ENCODE measurements around the gene GTSE1.

The GTSE1 gene

GRCh38 chr22:46273432-46274148 lies 23.1 kb upstream of the GTSE1 start (continued):
- TF ChIP-seq CREB5 (CRISPR knock-in tag; IDR thresholded peaks at IDR 0.05; ENCODE audit: low read depth), result no peak
- no peak for TF ChIP-seq ZFP3 (CRISPR knock-in tag; IDR thresholded peaks at IDR 0.05)
- no peak for TF ChIP-seq ZC3H10 (CRISPR knock-in tag; IDR thresholded peaks at IDR 0.05)
- no peak for TF ChIP-seq TSHZ2 (CRISPR knock-in tag; IDR thresholded peaks at IDR 0.05)
- no peak for TF ChIP-seq ZNF70 (CRISPR knock-in tag; IDR thresholded peaks at IDR 0.05)

GRCh38 chr22:46274381-46274780 lies 22.3 kb upstream of the GTSE1 start:
- no peak for ATAC-seq
- TF ChIP-seq ZNF8 (CRISPR knock-in tag; IDR thresholded peaks at IDR 0.05) (no peak), ZC3H10 (CRISPR knock-in tag; IDR thresholded peaks at IDR 0.05) (no peak), ZNF70 (CRISPR knock-in tag; IDR thresholded peaks at IDR 0.05) (no peak), CSRNP3 (CRISPR knock-in tag; IDR thresholded peaks at IDR 0.05) (no peak), ESRRG (CRISPR knock-in tag; IDR thresholded peaks at IDR 0.05) (no peak), POU6F1 (CRISPR knock-in tag; IDR thresholded peaks at IDR 0.05; ENCODE audit: borderline replicate concordance, low read depth) (no peak), GLIS3 (CRISPR knock-in tag; IDR thresholded peaks at IDR 0.05) (no peak)

GRCh38 chr22:46275455-46276122 lies 21.1 kb upstream of the GTSE1 start:
- no peak for ATAC-seq
- TF ChIP-seq TOX (CRISPR knock-in tag; IDR thresholded peaks at IDR 0.05; ENCODE audit: borderline replicate concordance), result no peak
- no peak for TF ChIP-seq ZFP3 (CRISPR knock-in tag; IDR thresholded peaks at IDR 0.05)

- no peak for TF ChIP-seq BACH2 (CRISPR knock-in tag; IDR thresholded peaks at IDR 0.05; ENCODE audit: borderline replicate concordance)
- TF ChIP-seq TOX (CRISPR knock-in tag; IDR thresholded peaks at IDR 0.05; ENCODE audit: borderline replicate concordance), result no peak
- no peak for ATAC-seq
These were observed 20.1 kb upstream of the GTSE1 start for GRCh38 chr22:46276563-46276962.

GRCh38 chr22:46278656-46279645 lies 17.7 kb upstream of the GTSE1 start:
- ATAC-seq, result no peak
- no peak for TF ChIP-seq TSHZ2 (CRISPR knock-in tag; IDR thresholded peaks at IDR 0.05)
- TF ChIP-seq TCF4 (CRISPR knock-in tag; IDR thresholded peaks at IDR 0.05; ENCODE audit: borderline replicate concordance), result no peak
- TF ChIP-seq TOX (CRISPR knock-in tag; IDR thresholded peaks at IDR 0.05; ENCODE audit: borderline replicate concordance), result no peak
- TF ChIP-seq OSR1 (CRISPR knock-in tag; IDR thresholded peaks at IDR 0.05), result no peak
- no peak for TF ChIP-seq ESRRG (CRISPR knock-in tag; IDR thresholded peaks at IDR 0.05)
- TF ChIP-seq CSRNP3 (CRISPR knock-in tag; IDR thresholded peaks at IDR 0.05), result no peak
- no peak for TF ChIP-seq RARB (CRISPR knock-in tag; IDR thresholded peaks at IDR 0.05)
- TF ChIP-seq ZNF565 (CRISPR knock-in tag; conservative IDR thresholded peaks at IDR 0.05; ENCODE audit: low read depth), result no peak
- TF ChIP-seq CSDC2 (CRISPR knock-in tag; IDR thresholded peaks at IDR 0.05), result no peak
- TF ChIP-seq ZNF70 (CRISPR knock-in tag; IDR thresholded peaks at IDR 0.05), result no peak

All from SK-N-SH treated with all-trans-retinoic acid at 6 μM for 48 hours (cell line).